Measurements from ENCODE around the gene NPIPB2. TPM values are rescaled to one million over a fixed set of nuclear protein-coding genes. Genes with fewer than 3 reads are reported as not detected.
"Not testable (repeated sequence)": the region's sequence is repeated elsewhere in the genome, so short reads cannot be mapped to it uniquely, and the experiment has no call there.

The NPIPB2 gene
- total and polyA plus RNA-seq, 12 donors, result 1.6 to 21.2 (median 4.4) TPM

DNA sequence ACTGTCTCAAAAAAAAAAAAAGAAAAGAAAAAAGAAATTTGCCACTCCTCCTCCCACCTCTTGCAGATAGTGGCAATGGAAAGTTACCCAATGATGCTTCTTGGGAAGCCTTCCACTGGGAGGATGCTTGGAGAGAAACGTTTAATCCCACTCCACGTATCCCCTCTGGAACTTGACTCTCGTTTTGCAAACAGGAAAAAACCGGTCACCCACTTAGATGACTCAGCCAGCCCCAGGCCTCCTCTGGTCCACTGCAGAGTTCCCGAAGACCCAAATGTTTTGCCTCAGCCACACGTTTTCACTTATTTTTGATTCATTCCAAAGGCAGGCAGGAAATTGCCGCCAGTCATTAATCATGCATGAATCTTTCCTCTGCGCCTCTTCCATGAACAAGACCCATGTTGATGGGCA lies 13.9 kb upstream of the NPIPB2 start:
- Histone ChIP-seq H3K27me3 (no peaks in the 10 kb centered on the region), H3K9me3 (replicated peaks in 1 of 3) (no peaks in the 10 kb centered on the region), H3K36me3 (replicated peaks in 1 of 2) (no peaks in the 10 kb centered on the region), H3K4me1 (replicated peaks in 1 of 2) (no peaks in the 10 kb centered on the region), H3K4me3 (no peak overlapping the region), H3K27ac (no peak overlapping the region)
- DNase-seq, result no peak
- intact Hi-C loops (cut with DNase I), result no loop called here
- TF ChIP-seq POLR2A (IDR thresholded peaks at IDR 0.05), result no peak
- TF ChIP-seq, protein P1, sequence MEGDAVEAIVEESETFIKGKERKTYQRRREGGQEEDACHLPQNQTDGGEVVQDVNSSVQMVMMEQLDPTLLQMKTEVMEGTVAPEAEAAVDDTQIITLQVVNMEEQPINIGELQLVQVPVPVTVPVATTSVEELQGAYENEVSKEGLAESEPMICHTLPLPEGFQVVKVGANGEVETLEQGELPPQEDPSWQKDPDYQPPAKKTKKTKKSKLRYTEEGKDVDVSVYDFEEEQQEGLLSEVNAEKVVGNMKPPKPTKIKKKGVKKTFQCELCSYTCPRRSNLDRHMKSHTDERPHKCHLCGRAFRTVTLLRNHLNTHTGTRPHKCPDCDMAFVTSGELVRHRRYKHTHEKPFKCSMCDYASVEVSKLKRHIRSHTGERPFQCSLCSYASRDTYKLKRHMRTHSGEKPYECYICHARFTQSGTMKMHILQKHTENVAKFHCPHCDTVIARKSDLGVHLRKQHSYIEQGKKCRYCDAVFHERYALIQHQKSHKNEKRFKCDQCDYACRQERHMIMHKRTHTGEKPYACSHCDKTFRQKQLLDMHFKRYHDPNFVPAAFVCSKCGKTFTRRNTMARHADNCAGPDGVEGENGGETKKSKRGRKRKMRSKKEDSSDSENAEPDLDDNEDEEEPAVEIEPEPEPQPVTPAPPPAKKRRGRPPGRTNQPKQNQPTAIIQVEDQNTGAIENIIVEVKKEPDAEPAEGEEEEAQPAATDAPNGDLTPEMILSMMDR (IDR thresholded peaks at IDR 0.05), result no peak
- WGBS, 4 donors, result 46 to 78% (median 57%) methylated on average over 8 of the region's 8 CpGs

DNA sequence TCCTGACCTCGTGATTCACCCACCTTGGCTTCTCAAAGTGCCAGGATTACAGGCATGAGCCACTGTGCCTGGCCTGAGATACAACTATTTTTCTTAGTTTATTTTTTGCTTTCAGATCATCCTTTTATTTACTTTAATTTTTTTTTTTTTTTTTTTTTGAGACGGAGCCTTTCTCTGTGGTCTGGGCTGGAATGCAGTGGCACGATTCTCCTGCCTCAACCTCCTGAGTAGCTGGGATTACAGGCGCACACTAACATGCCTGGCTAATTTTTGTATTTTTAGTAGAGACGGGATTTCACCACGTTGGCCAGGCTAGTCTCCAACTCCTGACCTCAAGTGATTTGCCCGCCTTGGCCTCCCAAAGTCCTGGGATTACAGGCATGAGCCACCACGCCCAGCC lies 11.7 kb upstream of the NPIPB2 start:
- WGBS, 4 donors, result 79 to 87% (median 84%) methylated on average over 8 of the region's 8 CpGs
- intact Hi-C loops (cut with DNase I), result not testable (repeated sequence)

DNA sequence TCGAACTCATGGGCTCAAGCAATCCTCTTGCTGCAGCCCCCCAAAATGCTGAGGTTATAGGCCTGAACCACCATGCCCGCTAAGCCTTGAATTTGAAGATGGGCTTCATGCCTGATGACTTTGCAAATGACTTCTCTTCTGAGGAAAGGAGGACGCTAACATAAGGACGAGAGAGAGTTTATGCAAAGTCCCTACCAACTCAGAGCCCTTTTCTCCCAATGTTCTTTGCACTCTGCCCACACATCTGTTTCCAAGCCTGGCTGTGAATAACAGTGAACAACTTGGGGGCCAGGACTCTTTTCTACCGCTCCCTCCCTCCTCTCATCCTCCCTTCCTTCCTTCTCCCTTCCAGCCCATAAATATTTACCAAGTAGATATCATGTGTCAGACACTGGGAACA lies 8.5 kb upstream of the NPIPB2 start:
- no peaks in the 10 kb centered on the region for H3K4me1 ChIP-seq (replicated peaks in 1 of 2)
- DNase-seq, result no peak
- H3K27me3 ChIP-seq, result no peaks in the 10 kb centered on the region
- no peak overlapping the region for H3K4me3 ChIP-seq
- TF ChIP-seq, protein P1 (IDR thresholded peaks at IDR 0.05), result no peak
- no peak for TF ChIP-seq POLR2A (IDR thresholded peaks at IDR 0.05)
- H3K9me3 ChIP-seq (replicated peaks in 1 of 3), result no peaks in the 10 kb centered on the region
- WGBS, 4 donors, result 79 to 91% (median 84%) methylated on average over 5 of the region's 5 CpGs
- intact Hi-C loops (cut with DNase I), result no loop called here
- no peak overlapping the region for H3K27ac ChIP-seq
- no peaks in the 10 kb centered on the region for H3K36me3 ChIP-seq (replicated peaks in 1 of 2)

More for the DNA sequence above, 11.7 kb upstream of the NPIPB2 start:
- not testable (repeated sequence) for DNase-seq; H3K27me3 ChIP-seq; H3K27ac ChIP-seq; H3K9me3 ChIP-seq (replicated peaks in 1 of 3); H3K36me3 ChIP-seq (replicated peaks in 1 of 2); H3K4me3 ChIP-seq; H3K4me1 ChIP-seq (replicated peaks in 1 of 2)

DNA sequence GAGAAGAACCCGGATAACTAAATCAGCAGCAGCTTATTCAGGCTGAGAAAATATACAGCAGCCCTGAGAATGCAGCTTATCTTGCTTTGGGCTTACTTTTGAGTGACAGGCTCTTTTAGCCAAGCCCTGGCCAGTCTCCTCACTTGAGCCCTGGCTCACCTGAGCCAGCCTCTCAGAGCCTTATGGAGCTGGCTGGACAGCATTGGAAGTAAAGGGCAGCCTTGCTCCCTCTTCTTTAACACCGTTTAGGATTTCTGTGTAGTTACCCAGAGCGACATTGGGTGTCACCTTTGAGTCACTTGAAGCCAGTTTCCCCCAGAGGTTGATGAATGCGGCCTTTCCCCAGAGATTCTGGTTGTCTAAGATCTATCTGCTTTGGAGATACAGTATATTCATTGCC lies 7.7 kb upstream of the NPIPB2 start:
- no peaks in the 10 kb centered on the region for H3K4me1 ChIP-seq (replicated peaks in 1 of 2)
- WGBS, 4 donors, result 0 to 19% (median 17%) methylated on average over 3 to 4 of the region's 4 CpGs
- DNase-seq, result peak; percentile 25 to 65 (median 41)
- H3K27ac ChIP-seq, result no peak overlapping the region
- no peaks in the 10 kb centered on the region for H3K36me3 ChIP-seq (replicated peaks in 1 of 2)
- H3K27me3 ChIP-seq, result no peaks in the 10 kb centered on the region
- H3K9me3 ChIP-seq (replicated peaks in 1 of 3), result no peaks in the 10 kb centered on the region
- TF ChIP-seq, protein P1 (IDR thresholded peaks at IDR 0.05), result peak in 5 of 6 experiments; percentile 30 to 56 (median 51)
- TF ChIP-seq POLR2A (IDR thresholded peaks at IDR 0.05), result no peak
- intact Hi-C loops (cut with DNase I), result no loop called here
- no peak overlapping the region for H3K4me3 ChIP-seq

DNA sequence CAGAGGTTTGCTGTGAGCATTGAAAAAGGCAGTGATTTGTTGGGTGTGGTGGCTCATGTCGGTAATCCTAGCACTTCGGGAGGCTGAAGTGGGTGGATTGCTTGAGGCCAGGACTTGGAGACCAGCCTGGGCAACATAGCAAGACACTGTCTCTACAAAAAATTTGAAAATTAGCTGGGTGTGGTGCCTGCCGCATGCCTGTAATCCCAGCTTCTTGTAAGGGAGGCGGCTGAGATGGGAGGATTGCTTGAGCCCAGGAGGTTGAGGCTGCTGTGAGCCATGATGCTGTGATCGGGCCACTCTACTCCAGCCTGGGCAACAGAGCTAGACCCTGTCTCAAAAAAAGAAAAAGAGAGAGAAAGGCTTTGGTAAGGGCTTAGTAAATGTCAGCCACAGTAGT lies 7.0 kb upstream of the NPIPB2 start:
- TF ChIP-seq, protein P1 (IDR thresholded peaks at IDR 0.05), result no peak
- no peak for TF ChIP-seq POLR2A (IDR thresholded peaks at IDR 0.05)
- WGBS, 4 donors, result 88 to 91% (median 89%) methylated on average over 5 of the region's 5 CpGs
- H3K4me3 ChIP-seq, result no peak overlapping the region
- H3K36me3 ChIP-seq (replicated peaks in 1 of 2), result no peaks in the 10 kb centered on the region
- intact Hi-C loops (cut with DNase I), result no loop called here
- H3K27me3 ChIP-seq, result no peaks in the 10 kb centered on the region
- no peaks in the 10 kb centered on the region for H3K9me3 ChIP-seq (replicated peaks in 1 of 3)
- DNase-seq, result peak in 1 of 7 donors; percentile 4
- H3K27ac ChIP-seq, result no peak overlapping the region
- H3K4me1 ChIP-seq (replicated peaks in 1 of 2), result no peaks in the 10 kb centered on the region
